ENCODE data around the gene KLHL20. TPM values are rescaled to one million over a fixed set of nuclear protein-coding genes. Genes with fewer than 3 reads are reported as not detected.
"Not testable (repeated sequence)": the region's sequence is repeated elsewhere in the genome, so short reads cannot be mapped to it uniquely, and the experiment has no call there.

Gene KLHL20
- total and polyA plus RNA-seq, 8 donors = 23.9 to 31.7 (median 28.7) TPM

DNA sequence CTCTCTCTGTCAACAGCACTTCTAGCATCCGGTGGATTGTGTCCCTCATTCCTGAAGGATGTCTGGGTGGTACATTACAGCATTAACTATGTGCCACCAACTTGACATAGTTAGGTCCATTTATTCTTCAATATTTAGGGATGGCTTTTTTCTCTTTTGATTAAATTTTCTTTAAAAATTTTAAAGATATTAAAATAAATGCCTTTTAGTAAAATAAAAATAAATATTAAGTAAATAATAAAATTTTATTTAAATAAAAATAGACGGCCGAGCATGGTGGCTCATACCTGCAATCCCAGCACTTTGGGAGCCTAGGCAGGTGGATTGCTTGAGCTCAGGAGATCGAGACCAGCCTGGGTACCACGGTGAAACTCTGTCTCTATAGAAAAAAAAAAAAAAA is 9.7 kb upstream of the KLHL20 start:
- ATAC-seq (no peak), DNase-seq (no peak)
- Histone ChIP-seq H3K27ac (no peak overlapping the region), H3K4me1 (no peaks in the 10 kb centered on the region), H3K36me3 (no peaks in the 10 kb centered on the region), H3K4me3 (no peak overlapping the region), H3K9me3 (no peaks in the 10 kb centered on the region), H3K27me3 (peaks cover 0 to 10% of the 10 kb centered on the region in 2 donors)
- TF ChIP-seq, protein P1, sequence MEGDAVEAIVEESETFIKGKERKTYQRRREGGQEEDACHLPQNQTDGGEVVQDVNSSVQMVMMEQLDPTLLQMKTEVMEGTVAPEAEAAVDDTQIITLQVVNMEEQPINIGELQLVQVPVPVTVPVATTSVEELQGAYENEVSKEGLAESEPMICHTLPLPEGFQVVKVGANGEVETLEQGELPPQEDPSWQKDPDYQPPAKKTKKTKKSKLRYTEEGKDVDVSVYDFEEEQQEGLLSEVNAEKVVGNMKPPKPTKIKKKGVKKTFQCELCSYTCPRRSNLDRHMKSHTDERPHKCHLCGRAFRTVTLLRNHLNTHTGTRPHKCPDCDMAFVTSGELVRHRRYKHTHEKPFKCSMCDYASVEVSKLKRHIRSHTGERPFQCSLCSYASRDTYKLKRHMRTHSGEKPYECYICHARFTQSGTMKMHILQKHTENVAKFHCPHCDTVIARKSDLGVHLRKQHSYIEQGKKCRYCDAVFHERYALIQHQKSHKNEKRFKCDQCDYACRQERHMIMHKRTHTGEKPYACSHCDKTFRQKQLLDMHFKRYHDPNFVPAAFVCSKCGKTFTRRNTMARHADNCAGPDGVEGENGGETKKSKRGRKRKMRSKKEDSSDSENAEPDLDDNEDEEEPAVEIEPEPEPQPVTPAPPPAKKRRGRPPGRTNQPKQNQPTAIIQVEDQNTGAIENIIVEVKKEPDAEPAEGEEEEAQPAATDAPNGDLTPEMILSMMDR (IDR thresholded peaks at IDR 0.05) = no peak
- intact Hi-C loops (cut with DNase I) = no loop called here

- Histone ChIP-seq H3K36me3 (no peaks in the 10 kb centered on the region), H3K27me3 (peaks cover 5 to 35% of the 10 kb centered on the region in 2 donors), H3K27ac (no peak overlapping the region), H3K9me3 (no peaks in the 10 kb centered on the region), H3K4me1 (no peaks in the 10 kb centered on the region), H3K4me3 (no peak overlapping the region)
- no peak for ATAC-seq
- intact Hi-C loops (cut with DNase I) = no loop called here
- DNase-seq = no peak
- TF ChIP-seq, protein P1 (IDR thresholded peaks at IDR 0.05) = no peak
These were observed 6.0 kb upstream of the KLHL20 start for GRCh38 chr1:173708787-173709186.

DNA sequence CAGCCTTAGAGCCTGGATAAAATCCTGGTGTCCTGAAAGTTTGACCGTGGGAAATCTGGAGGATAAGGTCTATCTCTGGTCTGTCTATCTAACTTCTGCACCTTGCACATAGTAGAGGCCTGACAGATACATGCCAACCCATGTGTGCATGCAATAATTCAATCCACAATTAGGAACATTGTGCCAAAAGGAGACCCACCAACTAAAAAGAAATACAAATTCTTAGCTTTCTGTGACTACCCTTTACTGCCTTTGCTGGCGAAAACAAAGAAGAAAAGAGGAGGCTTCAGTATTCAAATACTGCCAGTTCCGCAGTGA is 381 bp upstream of the KLHL20 start:
- peaks cover 5 to 25% of the 10 kb centered on the region in 2 donors for H3K27me3 ChIP-seq
- intact Hi-C loops (cut with DNase I) = no loop called here
- peak overlapping the region; percentile 61 for H3K4me3 ChIP-seq
- no peaks in the 10 kb centered on the region for H3K9me3 ChIP-seq
- peaks cover 10 to 30% of the 10 kb centered on the region in 2 donors for H3K4me1 ChIP-seq
- H3K36me3 ChIP-seq = no peaks in the 10 kb centered on the region
- no peak for DNase-seq
- peak overlapping the region; percentile 88 to 90 for H3K27ac ChIP-seq
- TF ChIP-seq, protein P1 (IDR thresholded peaks at IDR 0.05) = no peak
- ATAC-seq = no peak

DNA sequence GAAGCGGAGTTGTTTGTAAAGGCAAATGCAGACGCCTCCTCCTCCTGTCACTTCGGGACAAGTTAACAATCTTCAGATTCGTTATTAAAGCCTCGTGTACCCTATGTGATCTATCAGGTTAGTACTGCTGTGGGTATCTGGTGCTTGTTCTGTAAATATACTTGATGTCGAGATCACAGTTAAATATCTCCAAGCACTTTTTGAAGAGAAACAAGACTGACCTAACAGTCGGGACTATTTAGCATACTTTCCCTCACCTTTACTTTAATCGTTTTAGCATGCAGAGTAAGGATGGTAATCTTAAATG is 710 bp downstream of the KLHL20 start:
- no peaks in the 10 kb centered on the region for H3K9me3 ChIP-seq
- peak overlapping the region; percentile 61 for H3K4me3 ChIP-seq
- TF ChIP-seq, protein P1 (IDR thresholded peaks at IDR 0.05) = no peak
- H3K4me1 ChIP-seq = peaks cover 10 to 30% of the 10 kb centered on the region in 2 donors
- DNase-seq = no peak
- H3K27ac ChIP-seq = peak overlapping the region; percentile 88 to 90
- ATAC-seq = no peak
- no peaks in the 10 kb centered on the region for H3K36me3 ChIP-seq
- peaks cover 5 to 22% of the 10 kb centered on the region in 2 donors for H3K27me3 ChIP-seq
- intact Hi-C loops (cut with DNase I) = no loop called here

GRCh38 chr1:173717238-173717637 is 2.5 kb downstream of the KLHL20 start:
- H3K9me3 ChIP-seq = no peaks in the 10 kb centered on the region
- H3K36me3 ChIP-seq = peaks cover 0 to 6% of the 10 kb centered on the region in 2 donors
- peaks cover 10 to 30% of the 10 kb centered on the region in 2 donors for H3K4me1 ChIP-seq
- DNase-seq (peak in 1 of 4 donors; percentile 2), ATAC-seq (peak; percentile 32)
- intact Hi-C loops (cut with DNase I) = no loop called here
- peak overlapping the region in 1 of 2 donors; percentile 4 for H3K27ac ChIP-seq
- H3K4me3 ChIP-seq = no peak overlapping the region
- TF ChIP-seq, protein P1 (IDR thresholded peaks at IDR 0.05) = no peak
- H3K27me3 ChIP-seq = peaks cover 5 to 6% of the 10 kb centered on the region in 2 donors

GRCh38 chr1:173731331-173731730 is 16.6 kb downstream of the KLHL20 start:
- intact Hi-C loops (cut with DNase I); H3K27me3 ChIP-seq; H3K4me3 ChIP-seq; DNase-seq; H3K9me3 ChIP-seq; ATAC-seq; H3K27ac ChIP-seq; H3K4me1 ChIP-seq: not testable (repeated sequence)
- peaks cover 0 to 36% of the 10 kb centered on the region in 2 donors for H3K36me3 ChIP-seq

Data from left lung (tissue), 10 donors.